Fibroblast of the aortic adventitia (primary cell): Measurements from ENCODE around the gene ELF1. TPM values are rescaled to one million over a fixed set of nuclear protein-coding genes. Genes with fewer than 3 reads are reported as not detected.

Source experiments
- DNase-seq: peaks from one replicate; pipeline ENCODE4 v3.0.0-alpha.2; 2010; ENCODE audit warnings: low read depth
- H3K4me3 ChIP-seq: 2 replicates; pipeline ENCODE4 v1.5.1; 2011; ENCODE audit warnings: low read depth, mild to moderate bottlenecking, control low read depth, low read length, moderate library complexity
- total RNA-seq: library from RNA; depleted of rRNA; stranded (reverse); fragments of >200 nt; gene quantifications from 2 replicates; pipeline ENCODE4 v1.2.3, GENCODE V29; 2012; ENCODE audit warnings: low replicate concordance
- TF ChIP-seq, protein P1 (sequence below): IDR thresholded peaks from 2 replicates; pipeline ENCODE4 v1.5.1; 2011; ENCODE audit warnings: mild to moderate bottlenecking, low read length, control low read depth, inconsistent platforms; ENCODE audit not compliant: insufficient read depth

The ELF1 gene
- total RNA-seq, 1 donor: 47.0 TPM

DNA sequence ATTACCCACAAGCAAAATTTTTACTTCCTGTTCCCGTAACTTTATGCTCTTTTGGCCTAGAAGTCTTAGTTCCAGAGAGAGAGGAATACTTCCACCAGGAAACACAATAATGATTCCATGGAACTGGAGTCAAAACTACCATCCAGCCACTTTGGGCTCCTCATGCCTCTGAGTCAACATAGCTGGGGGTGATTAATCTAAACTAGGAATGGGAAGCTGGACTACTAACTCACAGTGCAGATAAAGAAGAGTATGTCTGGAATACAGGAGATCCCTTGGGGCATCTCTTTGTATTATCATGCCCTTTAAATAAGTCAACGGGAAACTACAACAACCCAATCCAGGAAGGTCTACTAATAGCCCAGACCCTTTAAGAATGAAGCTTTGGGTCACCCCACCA is 8.9 kb upstream of the ELF1 start:
- DNase-seq: peak; percentile 50
- H3K4me3 ChIP-seq: no peak overlapping the region
- TF ChIP-seq, protein P1, sequence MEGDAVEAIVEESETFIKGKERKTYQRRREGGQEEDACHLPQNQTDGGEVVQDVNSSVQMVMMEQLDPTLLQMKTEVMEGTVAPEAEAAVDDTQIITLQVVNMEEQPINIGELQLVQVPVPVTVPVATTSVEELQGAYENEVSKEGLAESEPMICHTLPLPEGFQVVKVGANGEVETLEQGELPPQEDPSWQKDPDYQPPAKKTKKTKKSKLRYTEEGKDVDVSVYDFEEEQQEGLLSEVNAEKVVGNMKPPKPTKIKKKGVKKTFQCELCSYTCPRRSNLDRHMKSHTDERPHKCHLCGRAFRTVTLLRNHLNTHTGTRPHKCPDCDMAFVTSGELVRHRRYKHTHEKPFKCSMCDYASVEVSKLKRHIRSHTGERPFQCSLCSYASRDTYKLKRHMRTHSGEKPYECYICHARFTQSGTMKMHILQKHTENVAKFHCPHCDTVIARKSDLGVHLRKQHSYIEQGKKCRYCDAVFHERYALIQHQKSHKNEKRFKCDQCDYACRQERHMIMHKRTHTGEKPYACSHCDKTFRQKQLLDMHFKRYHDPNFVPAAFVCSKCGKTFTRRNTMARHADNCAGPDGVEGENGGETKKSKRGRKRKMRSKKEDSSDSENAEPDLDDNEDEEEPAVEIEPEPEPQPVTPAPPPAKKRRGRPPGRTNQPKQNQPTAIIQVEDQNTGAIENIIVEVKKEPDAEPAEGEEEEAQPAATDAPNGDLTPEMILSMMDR: no peak

DNA sequence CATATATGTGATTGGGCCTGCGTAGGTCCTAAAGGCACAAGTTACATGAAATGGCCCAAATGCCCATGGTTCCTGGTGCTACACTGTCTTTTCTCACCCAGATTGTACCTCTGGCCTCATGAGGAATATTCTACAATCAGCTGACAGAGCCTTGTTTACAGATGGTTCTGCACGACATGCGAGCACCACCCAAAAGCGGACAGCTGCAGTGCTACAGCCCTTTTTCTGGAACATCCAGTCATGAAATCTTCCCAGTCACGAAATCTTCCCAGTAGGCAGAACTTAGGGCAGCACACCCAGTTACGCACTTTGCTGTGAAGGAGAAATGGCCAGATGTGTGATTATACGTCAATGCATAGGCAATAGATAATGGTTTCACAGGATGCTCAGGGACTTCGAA is 7.7 kb upstream of the ELF1 start:
- DNase-seq: no peak
- no peak overlapping the region for H3K4me3 ChIP-seq
- TF ChIP-seq, protein P1: no peak

- no peak overlapping the region for H3K4me3 ChIP-seq
- no peak for DNase-seq
- TF ChIP-seq, protein P1: no peak
These were observed 6.4 kb upstream of the ELF1 start for GRCh38 chr13:41025518-41025917.

- no peak overlapping the region for H3K4me3 ChIP-seq
- DNase-seq: no peak
- TF ChIP-seq, protein P1: no peak
These were observed 647 bp upstream of the ELF1 start for GRCh38 chr13:41019578-41020347.

DNA sequence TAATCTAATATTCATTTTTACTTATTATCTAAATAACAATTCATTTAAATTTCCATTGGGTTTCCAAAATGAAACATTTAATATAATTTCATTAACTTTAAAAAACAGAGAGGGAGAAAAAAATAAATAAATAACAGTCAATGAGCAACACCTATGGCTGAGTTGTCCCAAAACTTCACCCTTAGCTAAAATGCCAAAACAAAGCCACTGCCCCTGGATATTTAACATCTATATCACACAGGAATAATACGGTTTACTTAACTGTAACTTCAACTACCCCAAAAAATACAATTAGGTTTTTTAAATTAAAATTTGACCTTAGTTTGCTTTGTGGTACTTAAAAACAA is 541 bp downstream of the ELF1 start:
- no peak for DNase-seq
- TF ChIP-seq, protein P1: no peak
- H3K4me3 ChIP-seq: peak overlapping the region; percentile 58

- no peak overlapping the region for H3K4me3 ChIP-seq
- TF ChIP-seq, protein P1: no peak
- no peak for DNase-seq
These were observed 1.1 kb downstream of the ELF1 start for GRCh38 chr13:41017817-41018601.
